Neural progenitor cell (in vitro differentiated cells): ENCODE data around the gene C16orf74.

Experiments
- EZH2 ChIP-seq: fragments of 200-600 bp; sonication (generic); IDR thresholded peaks from 2 replicates; pipeline ENCODE4 v1.6.1; 2017; ENCODE audit warnings: antibody characterized with exemption, mild to moderate bottlenecking, moderate library complexity
- EZH2phosphoT487 ChIP-seq: fragments of 200-600 bp; sonication (generic); IDR thresholded peaks from 2 replicates; pipeline ENCODE4 v1.6.1; 2017; ENCODE audit warnings: antibody characterized with exemption
- TF ChIP-seq, protein P1 (sequence below): fragments of 200-600 bp; sonication (generic); IDR thresholded peaks from 2 replicates; pipeline ENCODE4 v1.5.1; 2017; ENCODE audit warnings: antibody characterized with exemption, mild to moderate bottlenecking

- TF ChIP-seq, protein P1, sequence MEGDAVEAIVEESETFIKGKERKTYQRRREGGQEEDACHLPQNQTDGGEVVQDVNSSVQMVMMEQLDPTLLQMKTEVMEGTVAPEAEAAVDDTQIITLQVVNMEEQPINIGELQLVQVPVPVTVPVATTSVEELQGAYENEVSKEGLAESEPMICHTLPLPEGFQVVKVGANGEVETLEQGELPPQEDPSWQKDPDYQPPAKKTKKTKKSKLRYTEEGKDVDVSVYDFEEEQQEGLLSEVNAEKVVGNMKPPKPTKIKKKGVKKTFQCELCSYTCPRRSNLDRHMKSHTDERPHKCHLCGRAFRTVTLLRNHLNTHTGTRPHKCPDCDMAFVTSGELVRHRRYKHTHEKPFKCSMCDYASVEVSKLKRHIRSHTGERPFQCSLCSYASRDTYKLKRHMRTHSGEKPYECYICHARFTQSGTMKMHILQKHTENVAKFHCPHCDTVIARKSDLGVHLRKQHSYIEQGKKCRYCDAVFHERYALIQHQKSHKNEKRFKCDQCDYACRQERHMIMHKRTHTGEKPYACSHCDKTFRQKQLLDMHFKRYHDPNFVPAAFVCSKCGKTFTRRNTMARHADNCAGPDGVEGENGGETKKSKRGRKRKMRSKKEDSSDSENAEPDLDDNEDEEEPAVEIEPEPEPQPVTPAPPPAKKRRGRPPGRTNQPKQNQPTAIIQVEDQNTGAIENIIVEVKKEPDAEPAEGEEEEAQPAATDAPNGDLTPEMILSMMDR, result no peak
- TF ChIP-seq EZH2 (no peak), EZH2phosphoT487 (no peak)
These were observed 92.2 kb downstream of the C16orf74 start for GRCh38 chr16:85658504-85659326.
